Measurements from ENCODE around the gene GPBAR1.

Gene GPBAR1

GRCh38 chr2:218259099-218259961 lies 1.5 kb upstream of the GPBAR1 start:
- Histone ChIP-seq H3K27ac (replicated peaks) (no peak overlapping the region), H3K27me3 (ENCODE audit: insufficient read depth, poor library complexity, severe bottlenecking) (no peaks in the 10 kb centered on the region), H3K4me3 (replicated peaks; ENCODE audit: insufficient read depth, low read length) (no peak overlapping the region)
- TF ChIP-seq POLR2AphosphoS5 (IDR thresholded peaks at IDR 0.05; ENCODE audit: low read depth) (no peak), GABPA (IDR thresholded peaks at IDR 0.05; ENCODE audit: low read depth) (no peak), REST (IDR thresholded peaks at IDR 0.05; ENCODE audit: insufficient replicate concordance, low read depth) (no peak), CTCF (IDR thresholded peaks at IDR 0.05; ENCODE audit: insufficient read depth, low read length) (no peak), SPI1 (IDR thresholded peaks at IDR 0.05; ENCODE audit: borderline replicate concordance, low read depth) (no peak)
- DNase-seq (ENCODE audit: low read depth in 1 of 2, low spot score in 1 of 2), result no peak

GRCh38 chr2:218260166-218260565 lies 649 bp upstream of the GPBAR1 start:
- no peak overlapping the region for H3K27ac ChIP-seq (replicated peaks)
- no peak for DNase-seq (ENCODE audit: low read depth in 1 of 2, low spot score in 1 of 2)

More at GRCh38 chr2:218260166-218260565, 649 bp upstream of the GPBAR1 start:
- Histone ChIP-seq H3K4me3 (replicated peaks; ENCODE audit: insufficient read depth, low read length) (no peak overlapping the region), H3K27me3 (ENCODE audit: insufficient read depth, poor library complexity, severe bottlenecking) (no peaks in the 10 kb centered on the region)
- TF ChIP-seq REST (IDR thresholded peaks at IDR 0.05; ENCODE audit: insufficient replicate concordance, low read depth), result no peak
- TF ChIP-seq GABPA (IDR thresholded peaks at IDR 0.05; ENCODE audit: low read depth), result no peak
- no peak for TF ChIP-seq CTCF (IDR thresholded peaks at IDR 0.05; ENCODE audit: insufficient read depth, low read length)
- TF ChIP-seq POLR2AphosphoS5 (IDR thresholded peaks at IDR 0.05; ENCODE audit: low read depth), result no peak
- no peak for TF ChIP-seq SPI1 (IDR thresholded peaks at IDR 0.05; ENCODE audit: borderline replicate concordance, low read depth)

All from HL-60 (cell line).